Right atrium auricular region (tissue), 2 donors: ENCODE data around the gene TPCN1. TPM values are rescaled to one million over a fixed set of nuclear protein-coding genes. Genes with fewer than 3 reads are reported as not detected.

Experiments
- DNase-seq: peaks from one replicate; pipeline ENCODE4 v3.0.0-alpha.2; 2019; ENCODE audit warnings: low spot score
- H3K27ac ChIP-seq, 2 donors: fragments of 200-600 bp; sonication (generic); 1 replicate in 1 of 2; 2 replicates in 1 of 2; pipeline ENCODE4 v1.5.1; 2016 to 2019
- H3K27me3 ChIP-seq, 2 donors: fragments of 200-600 bp; sonication (generic); one replicate each; pipeline versions ENCODE4 v1.5.1 to v1.6.0; 2017 to 2019
- H3K36me3 ChIP-seq: fragments of 200-600 bp; sonication (generic); one replicate; pipeline ENCODE4 v1.5.1; 2016
- H3K4me1 ChIP-seq, 2 donors: fragments of 200-600 bp; sonication (generic); one replicate each; pipeline versions ENCODE4 v1.5.1 to v1.6.0; 2017 to 2019
- H3K4me3 ChIP-seq, 2 donors: fragments of 200-600 bp; sonication (generic); 1 replicate in 1 of 2; 2 replicates in 1 of 2; pipeline ENCODE4 v1.5.1; 2017 to 2019; ENCODE audit warnings: mild to moderate bottlenecking in 1 of 2, moderate library complexity in 1 of 2
- H3K9me3 ChIP-seq, 2 donors: fragments of 200-600 bp; sonication (generic); one replicate each; pipeline ENCODE4 v1.5.1; 2019
- CTCF ChIP-seq, 2 donors: fragments of 200-600 bp; sonication (generic); IDR thresholded peaks; one replicate each; pipeline ENCODE4 v1.5.1; 2019; ENCODE audit warnings: antibody characterized with exemption in 2 of 2
- total RNA-seq, 2 donors: library from RNA; depleted of rRNA; stranded (reverse); fragments of >200 nt; gene quantifications; one replicate each; pipeline ENCODE4 v1.1.0, GENCODE V29; 2016

Gene TPCN1
- total RNA-seq, 2 donors from 2014 or later = 57.3 to 58.7 TPM

- TF ChIP-seq CTCF (IDR thresholded peaks at IDR 0.05) = no peak
- no peak for DNase-seq
- Histone ChIP-seq H3K27ac (no peak overlapping the region), H3K9me3 (no peaks in the 10 kb centered on the region), H3K36me3 (peaks cover 45% of the 10 kb centered on the region), H3K4me1 (no peaks in the 10 kb centered on the region), H3K4me3 (no peak overlapping the region), H3K27me3 (no peaks in the 10 kb centered on the region)
Observed at GRCh38 chr12:113310489-113310888, 89.2 kb downstream of the TPCN1 start.

- no peak overlapping the region for H3K27ac ChIP-seq
- H3K4me1 ChIP-seq = no peaks in the 10 kb centered on the region
- no peaks in the 10 kb centered on the region for H3K9me3 ChIP-seq
- H3K27me3 ChIP-seq = no peaks in the 10 kb centered on the region
- no peak overlapping the region for H3K4me3 ChIP-seq
- H3K36me3 ChIP-seq = peaks cover 36% of the 10 kb centered on the region
- no peak for TF ChIP-seq CTCF (IDR thresholded peaks at IDR 0.05)
- DNase-seq = no peak
Observed at GRCh38 chr12:113314121-113314529, 92.9 kb downstream of the TPCN1 start.

GRCh38 chr12:113315358-113315757, 94.1 kb downstream of the TPCN1 start:
- H3K4me3 ChIP-seq = no peak overlapping the region
- no peaks in the 10 kb centered on the region for H3K9me3 ChIP-seq
- TF ChIP-seq CTCF (IDR thresholded peaks at IDR 0.05) = no peak
- no peaks in the 10 kb centered on the region for H3K4me1 ChIP-seq
- no peak for DNase-seq
- H3K27me3 ChIP-seq = no peaks in the 10 kb centered on the region
- H3K36me3 ChIP-seq = peaks cover 28% of the 10 kb centered on the region
- H3K27ac ChIP-seq = peak overlapping the region in 1 of 2 donors; percentile 9

GRCh38 chr12:113316155-113316554, 94.9 kb downstream of the TPCN1 start:
- no peak for TF ChIP-seq CTCF (IDR thresholded peaks at IDR 0.05)

GRCh38 chr12:113317122-113317521, 95.9 kb downstream of the TPCN1 start:
- no peak overlapping the region for H3K4me3 ChIP-seq
- H3K4me1 ChIP-seq = no peaks in the 10 kb centered on the region
- H3K36me3 ChIP-seq = peaks cover 44% of the 10 kb centered on the region
- no peak overlapping the region for H3K27ac ChIP-seq
- no peak for DNase-seq
- H3K9me3 ChIP-seq = no peaks in the 10 kb centered on the region
- no peaks in the 10 kb centered on the region for H3K27me3 ChIP-seq
- TF ChIP-seq CTCF (IDR thresholded peaks at IDR 0.05) = no peak

More at GRCh38 chr12:113316155-113316554, 94.9 kb downstream of the TPCN1 start:
- no peak overlapping the region for H3K27ac ChIP-seq
- H3K4me3 ChIP-seq = no peak overlapping the region
- H3K36me3 ChIP-seq = peaks cover 36% of the 10 kb centered on the region
- H3K9me3 ChIP-seq = no peaks in the 10 kb centered on the region
- H3K4me1 ChIP-seq = no peaks in the 10 kb centered on the region
- no peaks in the 10 kb centered on the region for H3K27me3 ChIP-seq
- no peak for DNase-seq

- DNase-seq = no peak
- Histone ChIP-seq H3K36me3 (peaks cover 44% of the 10 kb centered on the region), H3K27me3 (no peaks in the 10 kb centered on the region), H3K4me3 (no peak overlapping the region), H3K27ac (no peak overlapping the region), H3K4me1 (no peaks in the 10 kb centered on the region), H3K9me3 (no peaks in the 10 kb centered on the region)
- TF ChIP-seq CTCF (IDR thresholded peaks at IDR 0.05) = no peak
Observed at GRCh38 chr12:113318046-113318656, 96.9 kb downstream of the TPCN1 start.
